ENCODE measurements around the gene TECPR2.
"Not testable (repeated sequence)": the region's sequence is repeated elsewhere in the genome, so short reads cannot be mapped to it uniquely, and the experiment has no call there.

Gene TECPR2

GRCh38 chr14:102539544-102540314, 177.0 kb downstream of the TECPR2 start:
- DNase-seq = peak; percentile 97

GRCh38 chr14:102540315-102541028, 177.7 kb downstream of the TECPR2 start:
- DNase-seq = peak; percentile 92

GRCh38 chr14:102541029-102541491, 178.3 kb downstream of the TECPR2 start:
- not testable (repeated sequence) for DNase-seq

GRCh38 chr14:102541771-102542170, 179.0 kb downstream of the TECPR2 start:
- no peak for DNase-seq

GRCh38 chr14:102544046-102544746, 181.5 kb downstream of the TECPR2 start:
- DNase-seq = peak; percentile 72

GRCh38 chr14:102544747-102545460, 182.2 kb downstream of the TECPR2 start:
- DNase-seq = no peak

- peak; percentile 44 for DNase-seq
These were observed 182.9 kb downstream of the TECPR2 start for GRCh38 chr14:102545461-102546265.

GRCh38 chr14:102548616-102549240, 186.0 kb downstream of the TECPR2 start:
- peak; percentile 33 for DNase-seq

GRCh38 chr14:102550927-102551401, 188.2 kb downstream of the TECPR2 start:
- not testable (repeated sequence) for DNase-seq
